Parathyroid adenoma (tissue), 2 donors: ENCODE data around the gene RASGEF1C.

Source experiments
- H2AFZ ChIP-seq: fragments of 300-600 bp; sonication (generic); one replicate; pipeline ENCODE4 v1.7.0; 2017; ENCODE audit warnings: antibody characterized with exemption, mild to moderate bottlenecking
- H3K27ac ChIP-seq: fragments of 300-600 bp; sonication (generic); one replicate; pipeline ENCODE4 v1.7.0; 2017
- H3K27me3 ChIP-seq: fragments of 300-600 bp; sonication (generic); one replicate; pipeline ENCODE4 v1.7.0; 2017; ENCODE audit warnings: low read length; ENCODE audit not compliant: control insufficient read depth, insufficient read depth
- H3K36me3 ChIP-seq: fragments of 300-600 bp; sonication (generic); one replicate; pipeline ENCODE4 v1.7.0; 2017; ENCODE audit warnings: low read length; ENCODE audit not compliant: control insufficient read depth, insufficient read depth
- H3K4me1 ChIP-seq: fragments of 300-600 bp; sonication (generic); one replicate; pipeline ENCODE4 v1.7.0; 2017; ENCODE audit warnings: control low read depth
- H3K4me2 ChIP-seq: fragments of 300-600 bp; sonication (generic); one replicate; pipeline ENCODE4 v1.7.0; 2017; ENCODE audit warnings: low read length
- H3K4me3 ChIP-seq: fragments of 300-600 bp; sonication (generic); one replicate; pipeline ENCODE4 v1.7.0; 2017; ENCODE audit warnings: low read depth, low read length
- H3K79me2 ChIP-seq: fragments of 300-600 bp; sonication (generic); one replicate; pipeline ENCODE4 v1.7.0; 2017; ENCODE audit warnings: control low read depth
- H3K9ac ChIP-seq: fragments of 300-600 bp; sonication (generic); one replicate; pipeline ENCODE4 v1.7.0; 2017; ENCODE audit warnings: mild to moderate bottlenecking
- H3K9me3 ChIP-seq: fragments of 300-600 bp; sonication (generic); one replicate; pipeline ENCODE4 v1.7.0; 2017; ENCODE audit warnings: low read length; ENCODE audit not compliant: control insufficient read depth
- CTCF ChIP-seq: fragments of 300-600 bp; sonication (generic); IDR thresholded peaks from one replicate; pipeline ENCODE4 v1.7.0; 2017; ENCODE audit warnings: antibody characterized with exemption, mild to moderate bottlenecking
- donor health status: primary hyperparathyroidism.

RASGEF1C gene

GRCh38 chr5:180099733-180100611 is 109.0 kb downstream of the RASGEF1C start:
- H3K9ac ChIP-seq: no peak overlapping the region
- no peaks in the 10 kb centered on the region for H3K27me3 ChIP-seq
- no peak for TF ChIP-seq CTCF
- H3K36me3 ChIP-seq: no peaks in the 10 kb centered on the region
- no peaks in the 10 kb centered on the region for H3K9me3 ChIP-seq
- no peaks in the 10 kb centered on the region for H3K4me1 ChIP-seq
- H3K4me2 ChIP-seq: no peak overlapping the region
- H3K79me2 ChIP-seq: no peaks in the 10 kb centered on the region
- no peak overlapping the region for H2AFZ ChIP-seq
- no peak overlapping the region for H3K27ac ChIP-seq
- H3K4me3 ChIP-seq: no peak overlapping the region

- Histone ChIP-seq H3K4me2 (no peak overlapping the region), H2AFZ (no peak overlapping the region)
- no peak for TF ChIP-seq CTCF
These were observed 109.8 kb downstream of the RASGEF1C start for GRCh38 chr5:180098991-180099732.

GRCh38 chr5:180098526-180098925 is 110.5 kb downstream of the RASGEF1C start:
- Histone ChIP-seq H3K27ac (no peak overlapping the region), H3K9me3 (no peaks in the 10 kb centered on the region), H3K4me3 (no peak overlapping the region), H3K9ac (no peak overlapping the region), H3K4me2 (no peak overlapping the region), H2AFZ (no peak overlapping the region), H3K27me3 (no peaks in the 10 kb centered on the region), H3K4me1 (no peaks in the 10 kb centered on the region), H3K36me3 (no peaks in the 10 kb centered on the region), H3K79me2 (no peaks in the 10 kb centered on the region)
- no peak for TF ChIP-seq CTCF

More at GRCh38 chr5:180098991-180099732, 109.8 kb downstream of the RASGEF1C start:
- H3K4me1 ChIP-seq: no peaks in the 10 kb centered on the region
- no peak overlapping the region for H3K27ac ChIP-seq
- no peaks in the 10 kb centered on the region for H3K79me2 ChIP-seq
- no peaks in the 10 kb centered on the region for H3K27me3 ChIP-seq
- no peak overlapping the region for H3K4me3 ChIP-seq
- H3K9ac ChIP-seq: no peak overlapping the region
- H3K9me3 ChIP-seq: no peaks in the 10 kb centered on the region
- no peaks in the 10 kb centered on the region for H3K36me3 ChIP-seq

DNA sequence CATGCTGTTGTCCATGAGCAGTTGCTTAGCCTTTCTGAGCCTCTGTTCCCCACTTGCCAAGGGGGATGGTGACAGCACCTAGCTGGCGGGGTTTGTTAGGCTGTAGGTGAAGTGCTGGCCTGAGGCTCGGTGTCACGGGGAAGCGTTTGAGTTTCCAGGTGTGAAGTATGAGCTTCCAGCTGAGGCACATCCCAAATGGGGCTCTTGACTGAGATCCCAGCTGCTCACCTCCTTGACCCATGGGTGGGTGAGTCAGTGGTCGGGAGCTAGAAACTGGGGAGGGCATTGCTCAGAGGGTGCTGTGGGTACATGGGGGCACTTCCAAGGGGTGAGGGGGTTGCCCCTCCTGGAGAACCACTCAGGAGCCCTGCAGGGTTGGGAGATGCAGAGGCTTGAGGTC is 111.1 kb downstream of the RASGEF1C start:
- H3K27me3 ChIP-seq: no peaks in the 10 kb centered on the region
- H3K27ac ChIP-seq: no peak overlapping the region
- no peaks in the 10 kb centered on the region for H3K9me3 ChIP-seq
- TF ChIP-seq CTCF: no peak
- H3K4me2 ChIP-seq: no peak overlapping the region
- H3K9ac ChIP-seq: no peak overlapping the region
- H3K79me2 ChIP-seq: no peaks in the 10 kb centered on the region
- H2AFZ ChIP-seq: no peak overlapping the region
- no peak overlapping the region for H3K4me3 ChIP-seq
- H3K36me3 ChIP-seq: no peaks in the 10 kb centered on the region
- no peaks in the 10 kb centered on the region for H3K4me1 ChIP-seq
